Measurements from ENCODE around the gene MRM1. TPM values are rescaled to one million over a fixed set of nuclear protein-coding genes. Genes with fewer than 3 reads are reported as not detected.

Gene MRM1
- total RNA-seq, 3 donors from 2014 or later (not counting 1 experiment from before 2014, with no cell fraction given) = 1.3 to 2.8 (median 1.7) TPM

DNA sequence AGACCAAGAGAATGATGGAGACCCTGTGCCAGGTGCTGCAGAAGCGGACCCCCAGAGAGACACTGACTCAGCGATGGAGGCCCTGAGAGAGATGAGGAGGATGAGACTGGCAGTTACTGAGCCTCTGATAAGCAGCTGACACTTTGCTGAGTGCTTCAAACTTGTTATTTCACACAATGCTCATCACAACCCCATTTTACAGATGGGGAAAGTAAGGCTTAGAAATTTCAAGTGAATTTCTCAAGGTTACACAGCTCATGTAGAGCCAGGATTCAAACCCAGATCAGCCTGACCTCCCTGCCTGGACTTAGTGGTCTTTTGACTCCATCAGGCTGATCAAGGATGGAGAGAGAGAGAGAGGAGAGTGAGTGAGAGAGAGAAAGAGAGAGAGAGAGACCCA is 27.2 kb downstream of the MRM1 start:
- Mint-ChIP-seq H3K4me1 (no peaks in the 10 kb centered on the region), H3K27ac (no peak overlapping the region), H3K4me3 (no peak overlapping the region), H3K36me3 (no peaks in the 10 kb centered on the region), H3K9me3 (no peaks in the 10 kb centered on the region), H3K27me3 (ENCODE audit: low read depth in 2 of 2) (peaks cover 0 to 9% of the 10 kb centered on the region in 2 donors)
- ATAC-seq = no peak
- WGBS (ENCODE audit: insufficient coverage) = 97% methylated on average over 2 of the region's 2 CpGs
- Histone ChIP-seq H3K27ac (ENCODE audit: low read length) (no peak overlapping the region), H3K4me1 (ENCODE audit: control insufficient read depth, insufficient read depth, low read length) (no peaks in the 10 kb centered on the region), H3K4me3 (ENCODE audit: low read length) (no peak overlapping the region), H3K27me3 (ENCODE audit: control insufficient read depth, insufficient read depth, low read length) (no peaks in the 10 kb centered on the region), H3K9me3 (ENCODE audit: control insufficient read depth, insufficient read depth, low read length) (no peaks in the 10 kb centered on the region), H3K36me3 (ENCODE audit: control insufficient read depth, insufficient read depth, low read length) (no peaks in the 10 kb centered on the region)
- intact Hi-C loops (cut with micrococcal nuclease) = loop anchor here (2.0 kb wide), 2 partner anchors 78 to 610 kb away; no protein-coding TSS in a partner anchor
- DNase-seq = no peak
- TF ChIP-seq, protein P1, sequence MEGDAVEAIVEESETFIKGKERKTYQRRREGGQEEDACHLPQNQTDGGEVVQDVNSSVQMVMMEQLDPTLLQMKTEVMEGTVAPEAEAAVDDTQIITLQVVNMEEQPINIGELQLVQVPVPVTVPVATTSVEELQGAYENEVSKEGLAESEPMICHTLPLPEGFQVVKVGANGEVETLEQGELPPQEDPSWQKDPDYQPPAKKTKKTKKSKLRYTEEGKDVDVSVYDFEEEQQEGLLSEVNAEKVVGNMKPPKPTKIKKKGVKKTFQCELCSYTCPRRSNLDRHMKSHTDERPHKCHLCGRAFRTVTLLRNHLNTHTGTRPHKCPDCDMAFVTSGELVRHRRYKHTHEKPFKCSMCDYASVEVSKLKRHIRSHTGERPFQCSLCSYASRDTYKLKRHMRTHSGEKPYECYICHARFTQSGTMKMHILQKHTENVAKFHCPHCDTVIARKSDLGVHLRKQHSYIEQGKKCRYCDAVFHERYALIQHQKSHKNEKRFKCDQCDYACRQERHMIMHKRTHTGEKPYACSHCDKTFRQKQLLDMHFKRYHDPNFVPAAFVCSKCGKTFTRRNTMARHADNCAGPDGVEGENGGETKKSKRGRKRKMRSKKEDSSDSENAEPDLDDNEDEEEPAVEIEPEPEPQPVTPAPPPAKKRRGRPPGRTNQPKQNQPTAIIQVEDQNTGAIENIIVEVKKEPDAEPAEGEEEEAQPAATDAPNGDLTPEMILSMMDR (IDR thresholded peaks at IDR 0.05) = no peak

- H3K27ac ChIP-seq (ENCODE audit: low read length) = no peak overlapping the region
- Mint-ChIP-seq H3K9me3 (no peaks in the 10 kb centered on the region), H3K4me1 (no peaks in the 10 kb centered on the region), H3K27ac (no peak overlapping the region), H3K27me3 (ENCODE audit: low read depth in 2 of 2) (peaks cover 0 to 9% of the 10 kb centered on the region in 2 donors), H3K4me3 (no peak overlapping the region), H3K36me3 (no peaks in the 10 kb centered on the region)
- no peaks in the 10 kb centered on the region for H3K4me1 ChIP-seq (ENCODE audit: control insufficient read depth, insufficient read depth, low read length)
- no peaks in the 10 kb centered on the region for H3K9me3 ChIP-seq (ENCODE audit: control insufficient read depth, insufficient read depth, low read length)
- TF ChIP-seq, protein P1 (IDR thresholded peaks at IDR 0.05) = peak; percentile 97
- H3K27me3 ChIP-seq (ENCODE audit: control insufficient read depth, insufficient read depth, low read length) = no peaks in the 10 kb centered on the region
- no peak overlapping the region for H3K4me3 ChIP-seq (ENCODE audit: low read length)
- DNase-seq = peak; percentile 79 to 86
- H3K36me3 ChIP-seq (ENCODE audit: control insufficient read depth, insufficient read depth, low read length) = no peaks in the 10 kb centered on the region
- intact Hi-C loops (cut with micrococcal nuclease) = loop anchor here (1.0 to 2.0 kb wide), 4 partner anchors 77 to 609 kb away; no protein-coding TSS in a partner anchor
- ATAC-seq = peak; percentile 87 to 98 (median 94)
- WGBS (ENCODE audit: insufficient coverage) = 27% methylated on average over 14 of the region's 14 CpGs
Measured at GRCh38 chr17:36629252-36629847, 28.0 kb downstream of the MRM1 start.

- Mint-ChIP-seq H3K27me3 (ENCODE audit: low read depth in 2 of 2) (peaks cover 4 to 13% of the 10 kb centered on the region in 2 donors), H3K4me1 (no peaks in the 10 kb centered on the region), H3K36me3 (no peaks in the 10 kb centered on the region), H3K4me3 (no peak overlapping the region), H3K27ac (no peak overlapping the region), H3K9me3 (no peaks in the 10 kb centered on the region)
- H3K4me1 ChIP-seq (ENCODE audit: control insufficient read depth, insufficient read depth, low read length) = no peaks in the 10 kb centered on the region
- no peaks in the 10 kb centered on the region for H3K27me3 ChIP-seq (ENCODE audit: control insufficient read depth, insufficient read depth, low read length)
- ATAC-seq (no peak), DNase-seq (no peak)
- H3K4me3 ChIP-seq (ENCODE audit: low read length) = no peak overlapping the region
- H3K36me3 ChIP-seq (ENCODE audit: control insufficient read depth, insufficient read depth, low read length) = no peaks in the 10 kb centered on the region
- no peak overlapping the region for H3K27ac ChIP-seq (ENCODE audit: low read length)
- WGBS (ENCODE audit: insufficient coverage) = 77% methylated on average over 8 of the region's 8 CpGs
- no peaks in the 10 kb centered on the region for H3K9me3 ChIP-seq (ENCODE audit: control insufficient read depth, insufficient read depth, low read length)
- intact Hi-C loops (cut with micrococcal nuclease) = loop anchor here (1.0 to 2.0 kb wide), 4 partner anchors 77 to 609 kb away; no protein-coding TSS in a partner anchor
- TF ChIP-seq, protein P1 (IDR thresholded peaks at IDR 0.05) = no peak
Measured at GRCh38 chr17:36629970-36630502, 28.7 kb downstream of the MRM1 start.

Measured in natural killer cell (primary cell).